MM.1S (cell line): ENCODE measurements around the gene GPX4.
"Not testable (repeated sequence)": the region's sequence is repeated elsewhere in the genome, so short reads cannot be mapped to it uniquely, and the experiment has no call there.

Source experiments
- CTCF ChIP-seq: fragments of 300-600 bp; sonication (generic); IDR thresholded peaks from 2 replicates; pipeline ENCODE4 v1.5.1; 2016; ENCODE audit warnings: antibody characterized with exemption, low read length, mixed read lengths
- EZH2 ChIP-seq: fragments of 300-600 bp; sonication (generic); optimal IDR thresholded peaks from 2 replicates; pipeline ENCODE3; 2017; ENCODE audit warnings: low read depth, mild to moderate bottlenecking, antibody characterized with exemption, low read length, mixed read lengths
- EZH2phosphoT487 ChIP-seq: fragments of 300-600 bp; sonication (generic); IDR thresholded peaks from 2 replicates; pipeline ENCODE4 v1.6.1; 2018; ENCODE audit warnings: antibody characterized with exemption, low read length

- not testable (repeated sequence) for TF ChIP-seq EZH2phosphoT487, CTCF, EZH2
These were observed 25.3 kb downstream of the GPX4 start for GRCh38 chr19:1129084-1129483.
